GM12878 (cell line): Measurements from ENCODE around the gene SERTAD1. TPM values are rescaled to one million over a fixed set of nuclear protein-coding genes. Genes with fewer than 3 reads are reported as not detected.

Experiments used
- CBX3 ChIP-seq: fragments of 200-600 bp; sonication (generic); IDR thresholded peaks from 2 replicates; pipeline ENCODE4 v1.6.1; 2016; ENCODE audit warnings: low read depth, borderline replicate concordance
- E2F4 ChIP-seq: IDR thresholded peaks from 2 replicates; pipeline ENCODE4 v1.6.1; 2012; ENCODE audit warnings: low read depth, low read length, improper control_type of control experiment
- FOS ChIP-seq: IDR thresholded peaks from 3 replicates; pipeline ENCODE4 v1.6.1; 2011; ENCODE audit warnings: borderline replicate concordance; ENCODE audit not compliant: insufficient read length; ENCODE audit errors: extremely low read depth
- GABPA ChIP-seq: IDR thresholded peaks from 2 replicates; pipeline ENCODE4 v1.6.1; 2014; ENCODE audit warnings: antibody characterized with exemption, low read depth, mild to moderate bottlenecking, inconsistent platforms
- IRF3 ChIP-seq: fragments of 450-650 bp; IDR thresholded peaks from 2 replicates; pipeline ENCODE4 v1.6.1; 2014; ENCODE audit warnings: mild to moderate bottlenecking
- MTA2 ChIP-seq: fragments of 450-650 bp; IDR thresholded peaks from 2 replicates; pipeline ENCODE4 v1.6.1; 2016; ENCODE audit warnings: low read depth, mild to moderate bottlenecking, moderate library complexity
- RELB ChIP-seq: fragments of 450-650 bp; IDR thresholded peaks from 2 replicates; pipeline ENCODE4 v1.6.1; 2017; ENCODE audit warnings: low read depth, mild to moderate bottlenecking, moderate library complexity
- SIN3A ChIP-seq: IDR thresholded peaks from 2 replicates; pipeline ENCODE4 v1.6.1; 2012; ENCODE audit warnings: low read depth, low read length, improper control_type of control experiment
- SPI1 ChIP-seq: IDR thresholded peaks from 2 replicates; pipeline ENCODE4 v1.6.1; 2011; ENCODE audit warnings: low read depth, mild to moderate bottlenecking, low read length, moderate library complexity, borderline replicate concordance; ENCODE audit not compliant: insufficient read depth
- SUPT20H ChIP-seq: IDR thresholded peaks from 2 replicates; pipeline ENCODE4 v1.6.1; 2011; ENCODE audit warnings: low read depth, mild to moderate bottlenecking, low read length, moderate library complexity, borderline replicate concordance; ENCODE audit not compliant: control insufficient read depth
- SUZ12 ChIP-seq: fragments of 200-600 bp; sonication (generic); IDR thresholded peaks from one replicate; pipeline ENCODE4 v1.6.1; 2018; ENCODE audit warnings: antibody characterized with exemption, mild to moderate bottlenecking; ENCODE audit not compliant: unreplicated experiment
- TBL1XR1 ChIP-seq: IDR thresholded peaks from 2 replicates; pipeline ENCODE4 v1.6.1; 2012; ENCODE audit warnings: low read depth, low read length, improper control_type of control experiment
- USF1 ChIP-seq: IDR thresholded peaks from 2 replicates; pipeline ENCODE4 v1.6.1; 2011; ENCODE audit warnings: borderline replicate concordance, low read depth, mild to moderate bottlenecking, moderate library complexity, mixed read lengths, low read length; ENCODE audit not compliant: insufficient read depth; ENCODE audit errors: extremely low read length
- YY1 ChIP-seq: IDR thresholded peaks from 2 replicates; pipeline ENCODE4 v1.6.1; 2011; ENCODE audit warnings: low read depth, mild to moderate bottlenecking, low read length
- ZNF217 ChIP-seq: fragments of 450-650 bp; IDR thresholded peaks from 2 replicates; pipeline ENCODE4 v1.6.1; 2017; ENCODE audit warnings: antibody characterized with exemption, mild to moderate bottlenecking
- ZNF592 ChIP-seq: fragments of 450-650 bp; IDR thresholded peaks from 2 replicates; pipeline ENCODE4 v1.6.1; 2017; ENCODE audit warnings: mild to moderate bottlenecking, moderate library complexity
- polyA plus RNA-seq, 11 experiments: library from polyadenylated mRNA; depleted of rRNA in 4 of 11; unstranded in 6 of 11; stranded (reverse) in 5 of 11; fragments of >200 nt; fragmentation: Nextera tagmentation in 4 of 11; fragmentation: Illumina TruSeq in 1 of 11; extraction: Ambion mirVana in 4 of 11; extraction: Trizol in 1 of 11; gene quantifications; 1 replicate in 1 of 11; 2 replicates in 10 of 11; pipeline versions ENCODE4 v1.2.1 to v1.2.3, GENCODE V29; 2011 to 2016; ENCODE audit warnings: inconsistent platforms in 2 of 11, missing spikeins in 2 of 11, low read depth in 1 of 11
- total RNA-seq, 4 experiments: library from RNA; depleted of rRNA in 3 of 4; stranded (reverse); fragments of >200 nt in 3 of 4; fragmentation: Illumina TruSeq in 1 of 4; extraction: Trizol in 1 of 4; gene quantifications; 2 replicates each; pipeline versions ENCODE4 v1.2.1 to v1.2.3, GENCODE V29; 2013 to 2021

The SERTAD1 gene
- total and polyA plus RNA-seq, 10 of the 15 experiments (the other 5 are each of a cell fraction or from before 2014, with no cell fraction given) = 0.23 to 14.2 (median 8.0) TPM

GRCh38 chr19:40433391-40434216 lies 7.8 kb upstream of the SERTAD1 start (continued):
- no peak for TF ChIP-seq USF1
- TF ChIP-seq IRF3 = no peak
- TF ChIP-seq YY1 = peak; percentile 78; the same call in 1 of the 2 replicates
- TF ChIP-seq ZNF217 = no peak
- TF ChIP-seq RELB = peak; percentile 82
- no peak for TF ChIP-seq E2F4
- TF ChIP-seq FOS = no peak
- TF ChIP-seq ZNF592 = no peak
- no peak for TF ChIP-seq CBX3
- TF ChIP-seq SPI1 = peak; percentile 72; the same call in 1 of the 2 replicates
- no peak for TF ChIP-seq SUPT20H
- TF ChIP-seq TBL1XR1 = no peak
- TF ChIP-seq SUZ12 = no peak
- 0 out of 2 replicates have a peak, but pooled peaks have one; percentile 29 for TF ChIP-seq MTA2
- no peak for TF ChIP-seq SIN3A
- TF ChIP-seq GABPA = no peak
